GM12878 (cell line): Measurements from ENCODE around the gene LDHA.

ENCODE experiments used
- CTCF ChIP-seq, 3 experiments: IDR thresholded peaks in 2 of 3; conservative IDR thresholded peaks in 1 of 3; 2 replicates each; pipeline ENCODE4 v1.5.1; 2011; ENCODE audit warnings: low read depth in 3 of 3, low read length in 3 of 3, mild to moderate bottlenecking in 3 of 3, control low read depth in 2 of 3, moderate library complexity in 2 of 3, inconsistent platforms in 1 of 3, mixed read lengths in 1 of 3; ENCODE audit not compliant: control insufficient read depth in 2 of 3, insufficient read depth in 1 of 3; ENCODE audit errors: extremely low read depth in 1 of 3
- EGR1 ChIP-seq, 2 experiments: IDR thresholded peaks; 1 replicate in 1 of 2; 2 replicates in 1 of 2; pipeline ENCODE4 v1.6.1; 2011 to 2012; ENCODE audit warnings: low read depth in 2 of 2, low read length in 2 of 2, borderline replicate concordance in 1 of 2, mild to moderate bottlenecking in 1 of 2, moderate library complexity in 1 of 2
- HDAC6 ChIP-seq: fragments of 200-600 bp; sonication (generic); IDR thresholded peaks from one replicate; pipeline ENCODE4 v1.8.0; 2017; ENCODE audit warnings: antibody characterized with exemption; ENCODE audit not compliant: unreplicated experiment
- MAX ChIP-seq: IDR thresholded peaks from 2 replicates; pipeline ENCODE4 v1.6.1; 2012; ENCODE audit warnings: low read depth, low read length, improper control_type of control experiment
- POLR2A ChIP-seq: IDR thresholded peaks from 2 replicates; pipeline ENCODE4 v1.6.1; 2011; ENCODE audit warnings: low read depth, mild to moderate bottlenecking, low read length
- RFX5 ChIP-seq: IDR thresholded peaks from 2 replicates; pipeline ENCODE4 v1.6.1; 2011; ENCODE audit warnings: low read depth, low read length, improper control_type of control experiment
- SMC3 ChIP-seq: IDR thresholded peaks from 2 replicates; pipeline ENCODE4 v1.6.1; 2011; ENCODE audit warnings: low read length, improper control_type of control experiment, borderline replicate concordance
- USF2 ChIP-seq: IDR thresholded peaks from 2 replicates; pipeline ENCODE4 v1.6.1; 2011; ENCODE audit warnings: low read depth, low read length, improper control_type of control experiment, borderline replicate concordance
- YBX1 ChIP-seq: fragments of 450-650 bp; IDR thresholded peaks from 2 replicates; pipeline ENCODE4 v1.6.1; 2016; ENCODE audit warnings: antibody characterized with exemption

DNA sequence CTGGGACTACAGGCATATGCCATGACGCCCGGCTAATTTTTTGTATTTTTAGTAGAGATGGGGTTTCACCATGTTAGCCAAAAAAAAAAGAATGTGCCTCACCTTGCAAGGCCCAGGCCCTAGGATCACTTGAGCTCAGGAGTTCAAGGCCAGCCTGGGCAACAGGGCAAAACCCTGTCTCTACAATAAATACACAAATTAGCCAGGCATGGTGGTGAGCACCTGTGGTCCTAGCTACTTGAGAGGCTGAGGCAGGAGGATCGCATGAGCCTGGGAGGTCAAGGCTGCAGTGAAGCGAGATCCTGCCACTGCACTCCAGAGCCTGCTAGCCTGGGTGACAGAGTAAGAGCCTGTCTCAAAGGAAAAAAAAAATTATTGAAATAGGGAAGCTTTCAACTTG lies 9.7 kb downstream of the LDHA start:
- TF ChIP-seq CTCF (IDR thresholded peaks at IDR 0.05 in 2 of 3, conservative IDR thresholded peaks at IDR 0.05 in 1 of 3; ENCODE audit: control insufficient read depth in 2 of 3, extremely low read depth in 1 of 3, insufficient read depth in 1 of 3, low read depth in 3 of 3, low read length in 3 of 3) (no peak), YBX1 (no peak), EGR1 (IDR thresholded peaks at IDR 0.05; ENCODE audit: borderline replicate concordance in 1 of 2, low read depth in 2 of 2, low read length in 2 of 2) (no peak), RFX5 (no peak), SMC3 (no peak), HDAC6 (no peak), POLR2A (no peak), USF2 (no peak), MAX (no peak)
